Measurements from ENCODE around the gene PABPC1L.

DNA sequence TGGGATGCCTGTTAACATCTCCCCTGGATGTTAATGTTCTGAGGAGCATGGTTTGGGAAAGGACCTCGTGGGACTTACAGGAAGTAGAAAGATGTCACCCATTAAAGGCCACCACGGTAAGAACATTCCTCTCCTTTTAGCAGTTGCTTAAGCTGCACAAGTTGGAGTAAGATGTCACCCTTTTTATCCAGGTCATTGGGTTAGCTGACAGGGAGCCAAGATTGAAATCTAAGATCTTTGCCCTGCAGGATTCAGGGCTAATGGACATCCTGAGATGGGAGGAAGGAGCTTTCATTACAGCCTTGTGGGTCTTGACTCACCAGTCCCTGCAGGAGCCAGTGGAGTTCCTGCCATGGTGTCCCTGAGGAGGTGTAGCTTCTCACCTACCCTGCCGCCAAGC lies 22.1 kb downstream of the PABPC1L start:
- TF ChIP-seq, protein P1, sequence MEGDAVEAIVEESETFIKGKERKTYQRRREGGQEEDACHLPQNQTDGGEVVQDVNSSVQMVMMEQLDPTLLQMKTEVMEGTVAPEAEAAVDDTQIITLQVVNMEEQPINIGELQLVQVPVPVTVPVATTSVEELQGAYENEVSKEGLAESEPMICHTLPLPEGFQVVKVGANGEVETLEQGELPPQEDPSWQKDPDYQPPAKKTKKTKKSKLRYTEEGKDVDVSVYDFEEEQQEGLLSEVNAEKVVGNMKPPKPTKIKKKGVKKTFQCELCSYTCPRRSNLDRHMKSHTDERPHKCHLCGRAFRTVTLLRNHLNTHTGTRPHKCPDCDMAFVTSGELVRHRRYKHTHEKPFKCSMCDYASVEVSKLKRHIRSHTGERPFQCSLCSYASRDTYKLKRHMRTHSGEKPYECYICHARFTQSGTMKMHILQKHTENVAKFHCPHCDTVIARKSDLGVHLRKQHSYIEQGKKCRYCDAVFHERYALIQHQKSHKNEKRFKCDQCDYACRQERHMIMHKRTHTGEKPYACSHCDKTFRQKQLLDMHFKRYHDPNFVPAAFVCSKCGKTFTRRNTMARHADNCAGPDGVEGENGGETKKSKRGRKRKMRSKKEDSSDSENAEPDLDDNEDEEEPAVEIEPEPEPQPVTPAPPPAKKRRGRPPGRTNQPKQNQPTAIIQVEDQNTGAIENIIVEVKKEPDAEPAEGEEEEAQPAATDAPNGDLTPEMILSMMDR (IDR thresholded peaks at IDR 0.05; ENCODE audit: low read depth, low read length, poor library complexity, severe bottlenecking) = no peak
- TF ChIP-seq EZH2phosphoT487 (IDR thresholded peaks at IDR 0.05; ENCODE audit: borderline replicate concordance, low read length) = no peak

Data from DOHH2 (cell line).